Thyroid gland (tissue), 4 donors: Measurements from ENCODE around the gene PPARGC1A. TPM values are rescaled to one million over a fixed set of nuclear protein-coding genes. Genes with fewer than 3 reads are reported as not detected.

Experiments used
- DNase-seq, 2 donors: peaks; one replicate each; pipeline ENCODE4 v3.0.0-alpha.2; 2019
- H3K27ac ChIP-seq, 3 donors: fragments of 200-600 bp; sonication (generic); 1 replicate in 2 of 3; 2 replicates in 1 of 3; pipeline ENCODE4 v1.5.1; 2016 to 2019; ENCODE audit warnings: mild to moderate bottlenecking in 1 of 3, moderate library complexity in 1 of 3
- H3K27me3 ChIP-seq: fragments of 200-600 bp; sonication (generic); one replicate; pipeline ENCODE4 v1.5.1; 2019
- H3K36me3 ChIP-seq, 2 donors: fragments of 200-600 bp; sonication (generic); one replicate each; pipeline ENCODE4 v1.5.1; 2016 to 2019
- H3K4me1 ChIP-seq, 2 donors: fragments of 200-600 bp; sonication (generic); one replicate each; pipeline ENCODE4 v1.5.1; 2017 to 2019
- H3K4me3 ChIP-seq, 3 donors: fragments of 200-600 bp; sonication (generic); replicated peaks in 1 of 3; 1 replicate in 2 of 3; 2 replicates in 1 of 3; pipeline ENCODE4 v1.5.1; 2016; ENCODE audit warnings: mild to moderate bottlenecking in 1 of 3
- H3K9me3 ChIP-seq: fragments of 200-600 bp; sonication (generic); one replicate; pipeline ENCODE4 v1.5.1; 2017
- CTCF ChIP-seq, 6 experiments: fragments of 200-600 bp in 3 of 6; fragments of 450-650 bp in 3 of 6; sonication (generic) in 3 of 6; IDR thresholded peaks; one replicate each; pipeline ENCODE4 v1.5.1; 2016 to 2019; ENCODE audit warnings: antibody characterized with exemption in 6 of 6, mild to moderate bottlenecking in 2 of 6, inconsistent platforms in 1 of 6, moderate library complexity in 1 of 6
- POLR2A ChIP-seq, 2 donors: fragments of 450-650 bp; IDR thresholded peaks; one replicate each; pipeline ENCODE4 v1.6.1; 2017; ENCODE audit warnings: antibody characterized with exemption in 2 of 2, mild to moderate bottlenecking in 2 of 2, moderate library complexity in 1 of 2
- WGBS, 2 donors: methylation state at CpG; one replicate each; pipeline ENCODE4 v1.1.5; 2017; 5-methylcytosine and 5-hydroxymethylcytosine counted together
- intact Hi-C: fragments of 100-400 bp; cut with DNase I; formaldehyde crosslinking; loops from one replicate; pipeline ENCODE4 v1.15.1; 2023
- total RNA-seq, 4 donors: library from RNA; depleted of rRNA; stranded (reverse); fragments of >200 nt; gene quantifications; one replicate each; pipeline ENCODE4 v1.2.3, GENCODE V29; 2016

The PPARGC1A gene
- total RNA-seq, 4 donors from 2014 or later: 58.5 to 128 (median 96.2) TPM

GRCh38 chr4:23873717-23874535, 15.9 kb downstream of the PPARGC1A start:
- Histone ChIP-seq H3K4me1 (peaks cover 14 to 30% of the 10 kb centered on the region in 2 donors), H3K27me3 (no peaks in the 10 kb centered on the region), H3K36me3 (no peaks in the 10 kb centered on the region), H3K27ac (peak overlapping the region in 1 of 3 donors; percentile 30), H3K9me3 (no peaks in the 10 kb centered on the region), H3K4me3 (no peak overlapping the region)
- TF ChIP-seq CTCF (IDR thresholded peaks at IDR 0.05) (no peak), POLR2A (IDR thresholded peaks at IDR 0.05) (no peak)
- WGBS, 2 donors: 80 to 86% methylated on average over 7 of the region's 7 CpGs
- no peak for DNase-seq
- intact Hi-C loops: no loop called here

- no peak for DNase-seq
- H3K9me3 ChIP-seq: no peaks in the 10 kb centered on the region
- no peak overlapping the region for H3K27ac ChIP-seq
- TF ChIP-seq CTCF (IDR thresholded peaks at IDR 0.05): no peak
- TF ChIP-seq POLR2A (IDR thresholded peaks at IDR 0.05): no peak
- H3K4me3 ChIP-seq: no peak overlapping the region
- H3K27me3 ChIP-seq: no peaks in the 10 kb centered on the region
- intact Hi-C loops: no loop called here
- peaks cover 0 to 16% of the 10 kb centered on the region in 2 donors for H3K4me1 ChIP-seq
- no peaks in the 10 kb centered on the region for H3K36me3 ChIP-seq
- 78 to 83% methylated on average over 2 of the region's 2 CpGs for WGBS, 2 donors
These were observed 18.4 kb downstream of the PPARGC1A start for GRCh38 chr4:23871426-23871825.

- 76 to 77% methylated on average over 11 of the region's 11 CpGs for WGBS, 2 donors
- DNase-seq: no peak
- intact Hi-C loops: no loop called here
- TF ChIP-seq CTCF (IDR thresholded peaks at IDR 0.05): no peak
- TF ChIP-seq POLR2A (IDR thresholded peaks at IDR 0.05): no peak
- Histone ChIP-seq H3K4me3 (no peak overlapping the region), H3K36me3 (no peaks in the 10 kb centered on the region), H3K27me3 (no peaks in the 10 kb centered on the region), H3K27ac (no peak overlapping the region), H3K4me1 (peaks cover 12 to 14% of the 10 kb centered on the region in 2 donors), H3K9me3 (no peaks in the 10 kb centered on the region)
These were observed 23.3 kb downstream of the PPARGC1A start for GRCh38 chr4:23866450-23867075.

GRCh38 chr4:23861897-23862296, 27.9 kb downstream of the PPARGC1A start:
- H3K4me1 ChIP-seq: peaks cover 14 to 16% of the 10 kb centered on the region in 2 donors
- TF ChIP-seq POLR2A (IDR thresholded peaks at IDR 0.05): no peak
- no peaks in the 10 kb centered on the region for H3K27me3 ChIP-seq
- no peak for DNase-seq
- H3K36me3 ChIP-seq: no peaks in the 10 kb centered on the region
- H3K4me3 ChIP-seq: no peak overlapping the region
- WGBS, 2 donors: 68 to 74% methylated on average over 1 of the region's 1 CpG
- peak overlapping the region in 1 of 3 donors; percentile 36 for H3K27ac ChIP-seq
- intact Hi-C loops: no loop called here
- H3K9me3 ChIP-seq: no peaks in the 10 kb centered on the region

- no peaks in the 10 kb centered on the region for H3K27me3 ChIP-seq
- no peaks in the 10 kb centered on the region for H3K36me3 ChIP-seq
- no peak overlapping the region for H3K4me3 ChIP-seq
- WGBS, 2 donors: 88 to 97% methylated on average over 3 of the region's 3 CpGs
- no peaks in the 10 kb centered on the region for H3K9me3 ChIP-seq
- peaks cover 23% of the 10 kb centered on the region in 2 donors for H3K4me1 ChIP-seq
- TF ChIP-seq CTCF (IDR thresholded peaks at IDR 0.05): no peak
- no peak for TF ChIP-seq POLR2A (IDR thresholded peaks at IDR 0.05)
- DNase-seq: no peak
- intact Hi-C loops: no loop called here
- no peak overlapping the region for H3K27ac ChIP-seq
These were observed 28.9 kb downstream of the PPARGC1A start for GRCh38 chr4:23860919-23861318.
